GM03348 (cell line): Measurements from ENCODE around the gene COLEC12.
A peak's percentile ranks its signal among the peaks of the same experiment; 100 is the strongest.

Experiments
- DNase-seq: peaks from one replicate; pipeline ENCODE4 v3.0.0; 2012; ENCODE audit warnings: low spot score

COLEC12 gene

GRCh38 chr18:438571-438970 is 61.9 kb downstream of the COLEC12 start:
- DNase-seq, result no peak

- DNase-seq, result no peak
Measured at GRCh38 chr18:435940-436339, 64.6 kb downstream of the COLEC12 start.

GRCh38 chr18:434410-434809 is 66.1 kb downstream of the COLEC12 start:
- peak; percentile 19 for DNase-seq

GRCh38 chr18:433960-434359 is 66.5 kb downstream of the COLEC12 start:
- DNase-seq, result no peak

GRCh38 chr18:433298-433697 is 67.2 kb downstream of the COLEC12 start:
- DNase-seq, result no peak

GRCh38 chr18:432791-433190 is 67.7 kb downstream of the COLEC12 start:
- no peak for DNase-seq

- no peak for DNase-seq
Measured at GRCh38 chr18:429030-429429, 71.5 kb downstream of the COLEC12 start.

GRCh38 chr18:427005-427404 is 73.5 kb downstream of the COLEC12 start:
- DNase-seq, result peak; percentile 81

- no peak for DNase-seq
Measured at GRCh38 chr18:425106-425745, 75.3 kb downstream of the COLEC12 start.

GRCh38 chr18:424668-425067 is 75.8 kb downstream of the COLEC12 start:
- DNase-seq, result no peak

GRCh38 chr18:424071-424661 is 76.3 kb downstream of the COLEC12 start:
- DNase-seq, result no peak

- DNase-seq, result no peak
Measured at GRCh38 chr18:422966-423365, 77.5 kb downstream of the COLEC12 start.

- peak; percentile 65 for DNase-seq
Measured at GRCh38 chr18:421247-422155, 79.0 kb downstream of the COLEC12 start.

- DNase-seq, result no peak
Measured at GRCh38 chr18:420661-421246, 79.7 kb downstream of the COLEC12 start.

GRCh38 chr18:419541-420175 is 80.8 kb downstream of the COLEC12 start:
- DNase-seq, result no peak

- no peak for DNase-seq
Measured at GRCh38 chr18:417495-417894, 83.0 kb downstream of the COLEC12 start.

- DNase-seq, result no peak
Measured at GRCh38 chr18:416930-417329, 83.6 kb downstream of the COLEC12 start.

- DNase-seq, result peak; percentile 64
Measured at GRCh38 chr18:415617-416612, 84.6 kb downstream of the COLEC12 start.

- no peak for DNase-seq
Measured at GRCh38 chr18:415047-415446, 85.5 kb downstream of the COLEC12 start.

GRCh38 chr18:413233-413632 is 87.3 kb downstream of the COLEC12 start:
- DNase-seq, result no peak

GRCh38 chr18:410047-410455 is 90.5 kb downstream of the COLEC12 start:
- no peak for DNase-seq
